Fibroblast of skin of abdomen (primary cell): Measurements from ENCODE around the gene BCL7B.
"Not testable (repeated sequence)": the region's sequence is repeated elsewhere in the genome, so short reads cannot be mapped to it uniquely, and the experiment has no call there.

Experiments used
- DNase-seq: peaks from one replicate; pipeline ENCODE4 v3.0.0-alpha.2; 2013

BCL7B gene

DNA sequence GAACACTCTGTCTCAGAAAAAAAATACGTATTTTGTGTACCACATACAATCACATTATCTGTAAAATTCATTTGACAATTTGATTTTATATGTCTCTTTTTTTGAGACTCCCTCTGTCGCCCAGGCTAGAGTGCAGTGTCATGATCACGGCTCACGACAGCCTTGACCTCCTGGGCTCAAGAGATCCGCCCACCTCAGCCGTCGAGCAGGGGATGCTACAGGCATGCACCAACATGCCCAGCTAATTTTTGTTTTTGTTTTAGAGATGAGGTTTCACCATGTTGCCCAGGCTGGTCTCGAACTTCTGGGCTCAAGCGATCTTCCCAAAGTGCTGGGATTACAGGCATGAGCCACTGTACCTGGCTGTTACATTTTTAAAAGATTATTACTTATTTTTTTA is 23.7 kb downstream of the BCL7B start:
- DNase-seq = no peak

DNA sequence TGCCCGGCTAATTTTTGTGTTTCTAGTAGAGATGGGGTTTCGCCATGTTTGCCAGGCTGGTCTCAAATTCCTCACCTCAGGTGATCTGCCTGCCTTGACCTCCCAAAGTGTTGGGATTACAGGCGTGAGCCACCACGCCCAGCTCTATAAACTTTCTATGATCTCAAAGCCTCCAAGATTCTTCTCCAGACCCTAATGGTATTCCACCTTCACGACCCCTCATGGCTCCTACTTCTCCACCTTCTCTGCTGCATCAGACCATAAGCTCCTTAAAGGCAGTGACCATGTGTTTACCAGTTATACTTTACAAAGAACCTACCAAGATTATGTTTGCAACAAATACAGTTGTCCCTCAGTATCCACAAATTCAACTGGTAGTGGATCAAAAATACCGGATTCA is 25.3 kb downstream of the BCL7B start:
- DNase-seq = no peak

DNA sequence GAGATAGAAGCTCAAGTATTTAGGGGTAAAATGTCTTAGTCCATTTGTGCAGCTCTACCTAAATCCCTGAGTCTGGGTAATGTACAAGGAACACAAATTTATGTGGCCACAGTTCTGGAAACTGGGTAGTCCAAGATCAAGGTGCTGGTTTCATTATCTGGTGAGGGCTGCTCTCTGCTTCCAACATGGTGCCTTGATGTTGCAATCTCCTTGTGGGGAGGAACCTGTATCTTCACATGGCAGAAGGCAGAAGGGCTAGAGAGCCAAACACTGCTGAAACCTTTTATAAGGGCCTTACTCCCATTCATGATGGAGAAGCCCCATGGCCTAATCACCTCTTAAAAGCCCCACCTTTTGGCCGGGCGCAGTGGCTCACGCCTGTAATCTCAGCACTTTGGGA is 26.7 kb downstream of the BCL7B start:
- DNase-seq = no peak

DNA sequence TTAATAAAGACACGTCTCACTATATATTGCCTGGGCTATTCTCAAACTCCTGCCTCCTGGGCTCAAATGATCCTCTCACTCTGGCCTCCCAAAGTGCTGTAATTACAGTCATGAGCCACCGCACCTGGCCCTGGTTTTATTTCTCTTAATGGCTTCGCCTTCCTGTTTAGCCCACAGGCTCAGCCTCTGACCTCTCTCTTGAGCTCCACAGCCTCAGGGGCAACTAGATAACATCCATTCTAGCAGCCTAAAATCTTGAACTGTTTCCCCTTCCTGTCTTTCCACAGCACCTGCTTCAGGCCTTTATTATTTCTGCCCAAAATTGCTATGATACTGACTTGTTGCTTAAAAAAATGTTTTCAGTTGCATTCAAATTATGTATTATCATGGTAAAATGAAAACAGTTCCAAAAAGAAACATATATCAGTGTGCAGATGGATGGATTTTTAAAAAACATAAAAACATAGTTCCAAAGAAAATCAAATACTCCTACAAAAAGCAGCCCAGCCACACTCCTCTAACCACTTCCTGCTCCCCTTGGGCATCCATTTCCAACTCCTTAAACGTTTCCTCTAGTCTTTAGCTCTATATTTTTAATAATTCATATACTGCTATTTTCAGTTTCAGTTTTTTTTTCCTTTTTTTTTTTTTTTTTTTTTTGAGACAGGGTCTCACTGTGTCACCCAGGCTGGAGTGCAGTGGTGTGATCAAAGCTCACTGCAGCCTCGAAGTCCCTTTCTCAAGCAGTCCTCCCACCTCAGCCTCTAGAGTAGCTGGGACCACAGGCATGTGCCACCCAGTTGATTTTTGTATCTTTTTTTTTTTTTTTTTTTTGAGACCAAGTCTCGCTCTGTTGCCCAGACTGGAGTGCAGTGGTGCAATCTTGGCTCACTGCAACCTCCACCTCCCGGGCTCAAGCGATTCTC is 30.3 kb downstream of the BCL7B start:
- DNase-seq = no peak

DNA sequence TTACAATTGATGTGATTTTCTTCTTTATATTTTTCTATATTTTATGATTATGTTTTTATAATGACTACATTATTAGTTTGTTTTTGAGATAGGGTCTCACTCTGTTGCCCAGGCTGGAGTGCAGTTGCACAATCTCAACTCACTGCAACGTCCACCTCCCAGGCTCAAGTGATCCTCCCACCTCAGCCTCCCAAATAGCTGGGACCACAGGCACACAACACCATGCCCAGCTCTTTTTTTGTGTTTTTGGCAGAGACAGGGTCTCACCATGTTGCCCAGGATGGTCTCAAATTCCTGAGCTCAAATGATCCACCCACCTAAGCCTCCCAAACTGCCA is 31.4 kb downstream of the BCL7B start:
- DNase-seq = not testable (repeated sequence)

DNA sequence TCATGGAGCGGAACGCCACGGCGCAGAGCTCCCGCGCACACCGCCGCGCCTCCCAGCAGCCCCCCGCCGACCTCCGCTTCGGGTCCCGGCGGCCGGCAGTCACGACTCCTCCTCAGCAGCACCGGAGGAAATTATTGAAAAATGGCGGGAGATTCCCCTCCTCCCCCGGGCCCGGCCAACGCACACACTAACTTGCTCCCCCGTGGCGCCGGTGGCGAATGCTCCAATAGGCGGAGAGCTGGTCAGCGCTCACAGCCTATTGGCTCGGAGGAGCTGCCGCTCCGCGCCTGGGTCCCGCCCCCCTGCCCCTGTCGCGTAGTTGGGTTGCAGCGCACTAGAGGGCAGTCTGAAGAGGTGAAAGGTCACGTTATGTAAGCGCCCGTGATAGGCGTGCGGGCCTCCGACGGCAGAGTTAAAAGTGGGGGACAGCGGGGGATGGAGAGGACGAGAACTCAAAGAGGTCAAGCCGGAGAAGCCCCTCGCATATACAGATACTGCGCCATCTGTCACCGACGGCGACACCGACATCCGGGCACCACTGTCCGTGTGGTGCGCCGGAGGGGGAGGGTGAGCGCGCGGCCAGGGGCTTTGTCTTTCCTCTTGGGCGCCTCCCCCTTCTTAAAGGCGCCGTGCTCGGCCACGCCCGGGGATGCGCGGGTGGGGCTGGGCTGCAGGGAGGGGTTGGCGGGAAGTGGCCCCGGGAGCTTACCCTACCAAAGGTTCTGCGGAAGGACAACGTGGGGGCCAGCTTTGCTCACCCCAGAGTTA is 35.2 kb downstream of the BCL7B start, which contains the start of gene BAZ1B:
TSS of gene BAZ1B (minus strand) at position 189 of the 768 bp plus-strand sequence. CDS start 360 bp downstream, outside the sequence.
- DNase-seq = peak; percentile 99

DNA sequence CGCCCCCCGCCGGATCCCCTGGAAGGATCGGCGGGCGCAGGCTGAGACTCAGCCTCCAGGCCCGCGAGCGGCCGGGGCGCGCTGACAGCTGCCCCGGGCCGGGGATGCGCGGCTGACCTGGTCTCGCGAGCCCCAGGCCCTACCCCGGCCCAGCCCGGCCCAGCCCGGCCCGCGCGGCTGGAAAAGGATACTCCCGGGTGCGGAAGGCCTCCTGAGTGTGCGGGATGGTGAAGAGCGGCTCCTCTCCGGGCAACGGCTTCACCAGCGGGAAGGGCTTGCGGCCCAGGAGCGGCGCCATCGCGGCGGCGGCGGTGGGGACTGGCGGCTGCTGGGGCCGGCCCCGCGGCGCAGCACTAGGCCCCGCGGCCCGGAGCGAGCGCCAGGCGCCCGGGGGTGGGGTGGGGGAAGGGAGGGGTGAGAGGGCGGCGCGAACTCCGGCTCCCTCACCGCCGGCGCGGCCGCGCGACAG is 35.8 kb downstream of the BCL7B start:
- DNase-seq = no peak

DNA sequence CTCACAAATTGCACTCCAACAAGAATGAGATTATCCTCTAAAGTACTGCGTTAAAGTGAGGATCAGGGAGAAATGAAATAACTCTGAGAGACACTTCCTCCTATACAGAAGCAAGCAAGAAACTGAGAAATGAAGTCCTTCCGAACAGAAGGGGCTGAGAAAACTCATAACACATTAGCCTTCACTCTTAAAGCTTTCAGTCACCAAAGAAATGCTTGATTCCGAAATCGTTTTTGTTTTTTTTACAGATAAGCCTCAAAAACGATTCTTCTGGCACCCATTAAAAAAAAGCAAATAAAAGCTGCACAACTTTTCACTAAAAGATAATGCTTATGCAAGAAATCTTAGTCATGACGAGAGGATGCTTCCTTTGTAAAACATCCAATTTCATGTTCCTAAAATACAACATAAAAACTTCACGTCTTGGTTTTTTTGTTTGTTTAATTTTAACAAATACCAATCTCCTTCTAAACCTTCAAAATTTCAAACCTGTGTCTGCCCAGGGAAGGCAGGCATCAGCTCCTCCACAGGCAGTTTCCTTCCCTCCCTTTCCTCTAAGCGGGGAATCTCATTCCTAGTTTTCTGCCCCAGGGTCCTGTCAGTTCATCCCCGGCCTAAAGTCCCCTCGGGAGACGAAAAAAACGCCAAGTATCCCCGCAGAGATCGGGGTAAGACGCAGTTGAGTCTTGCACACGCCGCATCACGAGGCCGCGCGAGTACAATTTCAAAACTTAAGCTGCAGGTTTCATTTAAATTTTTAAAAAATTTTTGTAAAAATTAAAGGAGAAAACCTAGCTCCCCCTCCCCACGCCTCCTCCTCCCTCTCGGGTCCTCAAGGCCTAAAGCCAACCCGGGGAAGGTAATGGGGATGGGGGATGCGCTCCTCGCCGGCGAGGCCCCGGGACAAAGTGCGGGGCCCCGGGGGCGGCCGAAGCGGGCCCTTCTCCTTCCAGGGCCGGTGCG is 36.5 kb downstream of the BCL7B start:
- DNase-seq = peak; percentile 23

DNA sequence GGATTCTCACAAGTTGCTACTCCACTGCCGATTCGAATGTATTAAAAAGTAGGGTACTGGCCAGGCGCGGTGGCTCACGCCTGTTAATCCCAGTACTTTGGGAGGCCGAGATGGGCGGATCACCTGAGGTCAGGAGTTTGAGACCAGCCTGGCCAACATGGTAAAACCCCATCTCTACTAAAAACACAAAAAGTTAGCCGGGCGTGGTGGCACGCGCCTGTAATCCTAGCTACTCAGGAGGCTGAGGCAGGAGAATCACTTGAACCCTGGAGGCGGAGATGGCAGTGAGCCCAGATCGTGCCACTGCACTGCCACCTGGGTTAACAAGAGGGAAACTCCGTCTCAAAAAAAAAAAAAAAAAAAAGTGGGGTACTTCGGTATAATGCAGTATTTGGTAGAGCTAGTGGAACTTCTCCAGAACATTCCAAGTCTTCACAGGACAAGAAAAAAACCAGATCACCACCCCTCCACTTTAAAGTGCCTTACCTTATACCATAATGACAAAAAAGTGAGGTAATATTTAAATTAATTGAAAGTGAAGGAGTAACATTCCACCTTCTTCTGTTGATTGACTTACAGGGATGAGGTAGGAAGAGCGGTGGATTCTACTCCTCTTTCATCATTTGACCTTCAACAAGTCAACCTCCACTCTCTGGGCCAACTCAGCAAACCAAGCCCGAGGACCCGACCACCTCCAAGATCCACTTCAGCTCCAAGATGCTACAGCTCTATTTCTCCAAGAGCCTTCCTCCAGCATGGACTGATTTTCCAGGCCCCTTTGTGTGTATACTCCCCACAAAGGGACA is 37.4 kb downstream of the BCL7B start:
- DNase-seq = no peak

DNA sequence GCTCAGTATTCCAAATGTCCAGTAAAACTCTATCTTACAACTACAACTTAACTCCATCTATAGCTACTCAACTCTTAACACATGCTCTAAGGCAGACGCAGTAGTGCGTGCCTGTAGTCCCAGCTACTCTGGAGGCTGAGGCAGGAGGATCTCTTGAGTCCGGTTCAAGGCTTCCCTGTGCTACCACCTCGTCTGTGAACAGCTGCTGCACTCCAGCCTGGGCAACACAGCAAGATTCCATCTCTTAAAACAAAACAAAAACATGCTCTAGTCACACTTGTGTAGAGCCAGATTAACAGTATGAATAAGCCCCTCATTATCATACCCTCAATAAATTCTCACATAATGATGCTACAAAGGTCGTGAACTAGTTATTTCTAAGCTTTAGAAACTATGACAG is 39.0 kb downstream of the BCL7B start:
- no peak for DNase-seq

DNA sequence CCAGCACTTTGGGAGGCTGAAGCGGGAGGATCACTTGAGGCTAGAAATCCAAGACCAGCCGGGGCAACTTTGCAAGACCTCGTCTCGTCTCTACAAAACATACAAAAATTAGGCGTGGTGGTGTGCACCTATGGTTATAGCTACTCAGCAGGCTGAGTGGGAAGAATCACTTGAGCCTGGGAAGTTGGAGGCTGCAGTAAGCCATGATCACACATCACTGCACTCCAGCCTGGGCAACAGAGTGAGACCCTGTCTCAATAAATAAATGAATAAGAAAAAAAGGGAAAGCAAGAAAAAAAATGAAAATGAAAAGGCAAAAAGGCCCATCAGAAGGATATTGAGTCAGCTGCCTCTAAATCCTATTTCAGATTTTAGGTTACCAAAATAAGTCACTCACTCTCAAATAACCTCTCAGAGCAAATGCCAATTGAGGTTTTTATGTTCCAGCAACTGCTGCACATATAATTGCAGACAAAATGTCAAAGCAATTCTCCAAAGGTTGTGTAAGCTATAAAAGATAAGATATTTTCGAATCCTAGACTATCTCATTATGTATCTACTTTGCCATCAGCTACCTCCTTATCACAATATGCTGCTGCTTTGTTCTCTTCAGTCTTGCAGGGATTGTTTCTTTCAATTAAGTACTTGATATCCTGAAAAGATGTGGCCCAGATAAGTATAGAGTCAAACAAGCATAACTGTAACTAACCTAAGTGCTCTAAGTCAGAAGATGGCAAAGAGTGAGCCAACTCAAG is 40.1 kb downstream of the BCL7B start:
- no peak for DNase-seq

DNA sequence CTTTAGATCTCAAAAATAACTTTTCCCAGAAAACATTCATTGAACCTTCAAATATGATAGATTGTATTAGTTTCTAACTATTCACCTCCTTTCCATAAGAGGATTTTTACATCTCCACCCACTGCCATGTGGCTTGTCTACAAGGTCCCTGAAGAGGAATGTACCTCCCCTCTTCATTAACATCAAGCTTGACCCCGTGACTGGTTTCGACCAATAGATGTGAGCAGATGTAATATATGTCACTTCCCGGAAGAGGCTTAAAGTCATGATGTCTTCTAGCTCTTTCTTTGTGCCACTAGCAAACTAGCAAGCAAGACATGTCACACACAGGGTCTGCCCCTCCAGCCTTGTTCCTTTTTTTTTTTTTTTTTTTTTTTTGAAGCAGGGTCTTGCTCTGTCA is 42.3 kb downstream of the BCL7B start:
- no peak for DNase-seq

DNA sequence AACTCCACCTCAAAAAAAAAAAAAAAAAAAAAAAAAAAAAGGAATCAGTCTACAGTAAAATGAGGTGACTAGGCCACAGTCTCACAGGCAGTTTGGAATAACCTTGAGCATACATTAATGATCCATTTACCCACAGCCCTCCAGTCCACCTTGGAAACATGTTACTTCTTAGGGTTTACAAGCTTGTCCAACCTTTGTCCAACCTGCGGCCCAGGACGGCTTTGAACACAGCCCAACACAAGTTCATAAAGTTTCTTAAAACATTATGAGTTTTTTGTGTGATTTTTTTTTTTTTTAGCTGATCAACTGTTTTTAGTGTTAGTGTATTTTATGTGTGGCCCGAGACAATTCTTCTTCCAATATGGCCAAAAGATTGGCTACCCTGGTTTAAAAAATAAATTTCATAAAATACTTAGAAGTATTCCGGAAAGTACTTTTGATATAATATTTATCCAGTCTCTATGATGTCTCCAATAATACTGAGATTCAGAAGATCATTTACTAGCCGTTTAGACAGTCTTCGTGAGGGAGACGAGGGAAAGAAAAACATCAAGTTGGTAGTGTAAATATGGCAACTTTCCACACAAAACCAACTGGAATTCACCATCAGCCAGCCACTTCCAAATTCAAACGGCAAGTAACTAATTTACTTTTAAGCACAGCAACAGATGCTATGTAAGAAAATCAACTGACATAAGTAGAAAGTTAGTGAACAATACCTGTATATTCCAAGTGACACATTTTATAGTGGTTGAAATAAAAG is 45.3 kb downstream of the BCL7B start:
- no peak for DNase-seq

DNA sequence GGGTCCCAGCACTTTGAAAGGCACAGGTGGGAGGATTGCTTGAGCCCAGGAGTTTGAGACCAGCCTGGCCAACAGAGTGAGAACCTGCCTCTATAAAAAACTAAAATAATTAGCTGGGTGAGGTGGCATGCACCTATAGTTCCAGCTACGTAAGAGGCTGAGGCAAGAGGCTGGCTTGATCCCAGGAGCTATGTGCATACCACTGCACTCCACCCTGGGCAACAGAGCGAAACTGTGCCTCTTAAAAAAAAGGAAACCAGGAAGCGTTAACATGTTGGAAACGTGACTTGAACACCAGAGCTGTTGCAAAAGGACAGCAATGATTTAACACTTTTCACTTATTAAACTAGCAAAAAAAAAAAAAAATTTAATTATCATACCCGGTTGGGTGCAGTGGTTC is 48.0 kb downstream of the BCL7B start:
- DNase-seq = no peak

DNA sequence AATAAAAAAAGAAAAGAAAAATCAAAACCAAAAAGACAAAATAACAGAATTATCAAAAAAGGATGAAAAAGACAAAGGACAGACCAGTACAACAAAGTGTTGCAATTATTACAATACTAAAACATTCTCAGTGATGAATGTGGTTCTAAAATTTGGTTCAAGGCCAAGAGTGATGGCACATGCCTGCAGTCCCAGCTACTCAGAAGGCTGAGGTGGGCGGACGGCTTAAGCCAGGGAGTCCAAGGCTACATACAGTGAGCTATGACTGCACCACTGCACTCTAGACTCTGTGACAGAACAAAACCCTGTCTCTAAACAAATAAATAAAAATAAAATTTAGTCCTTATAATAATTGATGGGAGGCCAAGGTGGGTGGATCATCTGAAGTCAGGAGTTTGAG is 49.9 kb downstream of the BCL7B start:
- no peak for DNase-seq

DNA sequence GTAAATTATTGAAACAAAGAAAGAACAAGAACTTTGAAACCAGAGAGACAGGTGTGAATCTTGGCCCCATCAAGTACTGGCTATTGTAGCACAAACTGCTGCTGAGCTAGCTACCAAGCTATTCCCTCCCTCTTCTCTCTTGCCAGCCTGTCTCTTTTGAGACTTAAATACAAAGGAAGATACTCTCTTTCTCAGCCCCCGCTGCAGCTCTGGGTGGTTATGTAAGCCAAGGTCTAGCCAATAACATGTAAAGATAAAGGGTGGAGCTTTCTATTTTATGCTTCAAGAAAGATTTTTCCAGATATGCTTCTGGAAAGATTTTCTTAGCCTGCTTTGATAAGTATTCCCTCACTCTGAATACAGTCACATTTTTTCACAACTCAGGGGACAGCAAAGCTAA is 52.6 kb downstream of the BCL7B start:
- DNase-seq = no peak

DNA sequence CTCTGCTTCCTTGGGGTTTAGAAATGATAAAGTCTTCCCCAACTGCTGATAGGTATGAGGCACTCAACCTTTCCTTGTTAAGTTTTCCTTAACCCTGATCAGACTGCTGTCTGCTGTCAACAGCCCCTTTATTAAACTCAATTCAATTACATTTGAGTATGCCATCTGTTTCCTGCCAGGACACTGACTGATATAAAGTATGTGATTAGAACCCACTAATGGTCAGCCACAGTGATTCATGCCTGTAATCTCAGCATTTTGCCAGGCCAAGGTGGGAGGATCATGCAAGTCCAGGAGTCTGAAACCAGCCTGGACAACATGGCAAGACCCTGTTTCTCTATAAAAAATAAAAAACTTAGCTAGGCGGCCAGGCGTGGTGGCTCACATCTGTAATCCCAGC is 53.5 kb downstream of the BCL7B start:
- no peak for DNase-seq

DNA sequence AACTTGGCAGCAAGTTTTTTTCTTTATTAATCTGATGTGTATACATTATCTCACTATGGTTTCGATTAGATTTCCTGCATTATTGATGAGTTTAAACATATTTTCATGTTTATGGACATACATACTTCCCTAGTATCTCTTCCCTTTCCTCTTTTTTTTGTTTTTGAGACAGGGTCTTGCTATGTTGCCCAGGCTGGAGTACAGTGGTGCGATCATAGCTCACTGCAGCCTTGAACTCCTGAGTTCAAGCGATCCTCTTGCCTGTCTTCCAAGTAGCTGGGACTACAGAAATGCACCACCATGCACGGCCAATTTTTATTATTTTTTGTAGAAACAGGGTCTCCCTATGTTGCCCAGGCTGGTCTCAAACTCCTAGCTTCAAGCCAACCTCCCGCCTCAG is 54.3 kb downstream of the BCL7B start:
- DNase-seq = no peak

DNA sequence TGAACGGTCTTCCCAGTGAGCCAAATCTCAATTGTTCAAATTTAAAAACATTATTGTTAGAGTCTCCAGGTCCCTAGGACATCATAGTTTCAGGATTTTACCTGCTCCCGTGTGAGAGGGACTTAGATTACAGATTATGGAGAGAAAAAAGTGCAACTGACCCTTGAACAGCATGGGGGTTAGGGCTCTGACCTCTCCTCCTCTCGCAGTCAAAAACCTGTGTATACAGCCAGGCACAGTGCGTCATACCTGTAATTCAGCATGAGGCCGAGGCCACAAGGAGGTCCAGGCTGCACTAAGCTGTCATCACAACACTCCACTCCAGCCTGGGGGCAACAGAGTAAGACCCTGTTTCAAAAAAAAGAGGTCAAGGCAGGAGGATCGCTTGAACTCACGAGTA is 60.9 kb downstream of the BCL7B start:
- DNase-seq = no peak

DNA sequence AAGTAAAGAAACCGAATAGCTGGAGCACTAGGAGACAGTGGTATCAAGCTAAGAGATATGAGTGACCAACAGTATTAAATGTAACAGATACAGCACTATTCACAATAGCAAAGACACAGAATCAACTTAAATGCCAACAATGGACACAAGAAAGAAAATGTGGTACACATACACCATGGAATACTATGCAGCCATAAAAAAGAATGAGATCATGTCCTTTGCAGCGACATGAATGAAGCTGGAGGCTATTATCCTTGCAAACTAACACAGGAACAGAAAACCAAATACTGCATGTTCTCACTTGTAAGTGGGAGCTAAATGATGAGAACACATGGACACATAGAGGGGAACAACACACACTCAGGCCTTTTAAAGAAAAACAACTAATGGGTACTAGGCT is 62.0 kb downstream of the BCL7B start:
- not testable (repeated sequence) for DNase-seq
